ENCODE measurements around the gene GSKIP.

GSKIP gene

DNA sequence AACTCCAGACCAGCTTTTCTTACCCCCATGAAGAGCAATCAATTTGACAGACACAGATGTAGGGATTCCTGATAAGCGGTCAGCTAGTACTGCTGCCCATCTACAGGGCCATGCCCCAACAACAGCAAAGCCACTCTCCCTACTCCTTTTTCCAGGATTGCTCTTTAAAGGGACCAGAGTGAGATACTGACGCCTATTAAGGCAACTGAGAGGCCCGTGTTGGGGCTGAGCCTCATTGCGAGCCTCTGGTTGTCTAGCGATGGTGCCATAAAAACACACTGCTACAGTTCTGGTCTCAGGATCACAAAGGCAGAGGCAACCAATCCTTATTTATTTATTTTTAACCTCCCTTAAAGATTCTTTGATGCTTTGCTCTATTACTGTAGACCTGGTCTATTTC lies 59.7 kb downstream of the GSKIP start (continued):
- TF ChIP-seq, protein P1, sequence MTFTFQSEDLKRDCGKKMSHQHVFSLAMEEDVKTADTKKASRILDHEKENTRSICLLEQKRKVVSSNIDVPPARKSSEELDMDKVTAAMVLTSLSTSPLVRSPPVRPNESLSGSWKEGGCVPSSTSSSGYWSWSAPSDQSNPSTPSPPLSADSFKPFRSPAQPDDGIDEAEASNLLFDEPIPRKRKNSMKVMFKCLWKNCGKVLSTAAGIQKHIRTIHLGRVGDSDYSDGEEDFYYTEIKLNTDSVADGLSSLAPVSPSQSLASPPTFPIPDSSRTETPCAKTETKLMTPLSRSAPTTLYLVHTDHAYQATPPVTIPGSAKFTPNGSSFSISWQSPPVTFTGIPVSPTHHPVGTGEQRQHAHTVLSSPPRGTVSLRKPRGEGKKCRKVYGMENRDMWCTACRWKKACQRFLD (tag by site-specific recombination; IDR thresholded peaks at IDR 0.05): no peak
- TF ChIP-seq MEIS1 (CRISPR knock-in tag; IDR thresholded peaks at IDR 0.05; ENCODE audit: borderline replicate concordance) (no peak), ZNF837 (tag by site-specific recombination; IDR thresholded peaks at IDR 0.05) (no peak)
- TF ChIP-seq, protein P2, sequence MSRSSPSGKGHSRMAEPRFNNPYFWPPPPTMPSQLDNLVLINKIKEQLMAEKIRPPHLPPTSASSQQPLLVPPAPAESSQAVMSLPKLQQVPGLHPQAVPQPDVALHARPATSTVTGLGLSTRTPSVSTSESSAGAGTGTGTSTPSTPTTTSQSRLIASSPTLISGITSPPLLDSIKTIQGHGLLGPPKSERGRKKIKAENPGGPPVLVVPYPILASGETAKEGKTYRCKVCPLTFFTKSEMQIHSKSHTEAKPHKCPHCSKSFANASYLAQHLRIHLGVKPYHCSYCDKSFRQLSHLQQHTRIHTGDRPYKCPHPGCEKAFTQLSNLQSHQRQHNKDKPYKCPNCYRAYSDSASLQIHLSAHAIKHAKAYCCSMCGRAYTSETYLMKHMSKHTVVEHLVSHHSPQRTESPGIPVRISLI (tag by site-specific recombination; IDR thresholded peaks at IDR 0.05): no peak

DNA sequence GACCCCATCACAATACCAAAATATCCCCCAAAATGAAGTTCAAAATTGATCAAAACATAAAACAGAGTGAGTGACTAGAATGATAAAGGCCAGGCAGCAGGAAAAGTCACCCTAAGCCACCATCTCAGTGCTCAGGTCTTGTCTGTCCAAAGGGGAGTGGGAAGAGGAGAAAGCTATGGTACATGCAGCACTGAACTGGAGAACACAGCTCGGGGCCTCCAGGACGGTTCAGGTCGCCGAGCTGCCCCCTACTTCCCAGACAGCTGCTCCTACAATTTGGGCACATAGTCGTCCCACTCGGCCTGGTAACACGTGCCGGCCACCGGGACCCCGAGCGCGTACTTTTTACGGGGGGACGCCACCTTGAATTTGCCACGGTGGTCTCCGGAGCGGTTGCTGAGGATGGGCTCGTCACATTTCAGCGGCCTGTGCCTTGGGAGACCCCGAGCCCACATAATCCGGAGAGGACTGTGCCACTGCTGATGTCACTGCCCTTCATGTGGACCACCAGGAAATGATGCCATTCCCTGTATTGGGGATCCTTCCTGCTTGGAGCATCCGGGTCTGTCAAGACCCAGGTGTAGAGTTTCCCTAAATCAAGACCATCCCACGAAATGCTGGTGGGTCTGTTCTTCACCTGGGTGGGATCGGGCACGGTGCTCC lies 60.3 kb downstream of the GSKIP start:
- Histone ChIP-seq H3K36me3 (ENCODE audit: control insufficient read depth in 2 of 2, insufficient read depth in 1 of 2, low read length in 2 of 2) (no peaks in the 10 kb centered on the region), H3K4me1 (ENCODE audit: control insufficient read depth, insufficient read depth, low read length) (no peaks in the 10 kb centered on the region), H3K27ac (ENCODE audit: extremely low read depth, low read depth, low read length) (no peak overlapping the region), H3K9me3 (ENCODE audit: control insufficient read depth, insufficient read depth, low read depth, low read length) (no peaks in the 10 kb centered on the region), H3K4me3 (ENCODE audit: low read depth, low read length) (no peak overlapping the region)
- ChIA-PET CTCF (interaction anchor here (0.5 to 1.9 kb wide), 8 partner anchors 17 to 323 kb away, joined by 3 to 15 read pairs (median 4); no protein-coding TSS in a partner anchor), POLR2A (no interaction called here)
- TF ChIP-seq ZNF335 (tag by site-specific recombination; conservative IDR thresholded peaks at IDR 0.05) (peak; percentile 39; the same call in 1 of the 2 replicates), MEIS1 (CRISPR knock-in tag; IDR thresholded peaks at IDR 0.05; ENCODE audit: borderline replicate concordance) (no peak)

DNA sequence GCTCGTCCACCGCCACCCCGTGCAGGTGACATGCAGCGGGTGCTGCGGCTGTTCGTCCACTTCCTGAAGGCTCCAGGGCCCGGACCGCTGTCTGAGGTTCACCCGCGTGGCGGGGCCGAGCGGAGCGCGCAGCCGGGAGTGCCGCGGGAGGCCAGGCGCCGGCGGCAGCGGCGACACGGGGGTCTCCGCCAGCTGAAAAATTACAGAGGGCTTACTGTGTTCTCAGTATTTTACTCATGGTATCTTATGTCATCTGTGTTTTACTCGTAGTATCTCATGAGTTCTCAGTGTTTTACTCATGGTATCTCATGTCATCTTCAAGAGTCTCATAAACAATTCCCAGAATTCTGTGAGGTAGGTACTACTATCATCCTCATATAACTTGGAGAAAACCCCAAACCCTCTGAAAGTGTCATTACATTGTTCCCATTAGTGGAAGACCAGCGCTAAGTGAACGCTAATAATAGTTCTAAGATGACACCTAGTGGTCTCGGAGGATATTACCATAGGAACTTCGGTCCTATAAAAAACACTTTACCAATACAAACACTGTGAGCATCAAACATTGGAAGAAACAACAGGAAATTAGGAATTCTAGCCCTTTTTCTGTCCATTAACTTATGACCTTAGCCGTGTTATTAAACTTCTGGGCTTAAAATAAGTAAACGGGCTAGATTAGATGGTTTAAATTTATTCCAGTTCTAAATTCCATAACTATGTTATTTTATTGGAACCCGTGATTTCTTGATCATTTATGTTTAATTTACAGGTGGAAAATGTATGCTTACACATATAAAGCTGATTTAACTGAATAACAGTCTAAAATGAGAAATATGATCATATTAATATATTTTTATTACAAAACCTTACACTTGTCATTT lies 61.0 kb downstream of the GSKIP start:
- ChIA-PET CTCF (interaction anchor here (0.5 to 1.9 kb wide), 12 partner anchors 18 to 363 kb away, joined by 3 to 15 read pairs (median 4); no protein-coding TSS in a partner anchor), POLR2A (no interaction called here)
- Histone ChIP-seq H3K27ac (ENCODE audit: extremely low read depth, low read depth, low read length) (no peak overlapping the region), H3K9me3 (ENCODE audit: control insufficient read depth, insufficient read depth, low read depth, low read length) (no peaks in the 10 kb centered on the region), H3K4me3 (ENCODE audit: low read depth, low read length) (peak overlapping the region; percentile 14), H3K4me1 (ENCODE audit: control insufficient read depth, insufficient read depth, low read length) (no peaks in the 10 kb centered on the region), H3K36me3 (ENCODE audit: control insufficient read depth in 2 of 2, insufficient read depth in 1 of 2, low read length in 2 of 2) (no peaks in the 10 kb centered on the region)
- TF ChIP-seq, protein P3, sequence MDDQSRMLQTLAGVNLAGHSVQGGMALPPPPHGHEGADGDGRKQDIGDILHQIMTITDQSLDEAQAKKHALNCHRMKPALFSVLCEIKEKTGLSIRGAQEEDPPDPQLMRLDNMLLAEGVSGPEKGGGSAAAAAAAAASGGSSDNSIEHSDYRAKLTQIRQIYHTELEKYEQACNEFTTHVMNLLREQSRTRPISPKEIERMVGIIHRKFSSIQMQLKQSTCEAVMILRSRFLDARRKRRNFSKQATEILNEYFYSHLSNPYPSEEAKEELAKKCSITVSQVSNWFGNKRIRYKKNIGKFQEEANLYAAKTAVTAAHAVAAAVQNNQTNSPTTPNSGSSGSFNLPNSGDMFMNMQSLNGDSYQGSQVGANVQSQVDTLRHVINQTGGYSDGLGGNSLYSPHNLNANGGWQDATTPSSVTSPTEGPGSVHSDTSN (CRISPR knock-in tag; IDR thresholded peaks at IDR 0.05): no peak
- TF ChIP-seq ZNF140 (tag by site-specific recombination; IDR thresholded peaks at IDR 0.05): no peak
- TF ChIP-seq ZNF121 (tag by site-specific recombination; IDR thresholded peaks at IDR 0.05): no peak
- TF ChIP-seq ZNF37A (tag by site-specific recombination; IDR thresholded peaks at IDR 0.05): no peak
- TF ChIP-seq, protein P4, sequence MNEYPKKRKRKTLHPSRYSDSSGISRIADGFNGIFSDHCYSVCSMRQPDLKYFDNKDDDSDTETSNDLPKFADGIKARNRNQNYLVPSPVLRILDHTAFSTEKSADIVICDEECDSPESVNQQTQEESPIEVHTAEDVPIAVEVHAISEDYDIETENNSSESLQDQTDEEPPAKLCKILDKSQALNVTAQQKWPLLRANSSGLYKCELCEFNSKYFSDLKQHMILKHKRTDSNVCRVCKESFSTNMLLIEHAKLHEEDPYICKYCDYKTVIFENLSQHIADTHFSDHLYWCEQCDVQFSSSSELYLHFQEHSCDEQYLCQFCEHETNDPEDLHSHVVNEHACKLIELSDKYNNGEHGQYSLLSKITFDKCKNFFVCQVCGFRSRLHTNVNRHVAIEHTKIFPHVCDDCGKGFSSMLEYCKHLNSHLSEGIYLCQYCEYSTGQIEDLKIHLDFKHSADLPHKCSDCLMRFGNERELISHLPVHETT (tag by site-specific recombination; IDR thresholded peaks at IDR 0.05): no peak
- TF ChIP-seq, protein P5, sequence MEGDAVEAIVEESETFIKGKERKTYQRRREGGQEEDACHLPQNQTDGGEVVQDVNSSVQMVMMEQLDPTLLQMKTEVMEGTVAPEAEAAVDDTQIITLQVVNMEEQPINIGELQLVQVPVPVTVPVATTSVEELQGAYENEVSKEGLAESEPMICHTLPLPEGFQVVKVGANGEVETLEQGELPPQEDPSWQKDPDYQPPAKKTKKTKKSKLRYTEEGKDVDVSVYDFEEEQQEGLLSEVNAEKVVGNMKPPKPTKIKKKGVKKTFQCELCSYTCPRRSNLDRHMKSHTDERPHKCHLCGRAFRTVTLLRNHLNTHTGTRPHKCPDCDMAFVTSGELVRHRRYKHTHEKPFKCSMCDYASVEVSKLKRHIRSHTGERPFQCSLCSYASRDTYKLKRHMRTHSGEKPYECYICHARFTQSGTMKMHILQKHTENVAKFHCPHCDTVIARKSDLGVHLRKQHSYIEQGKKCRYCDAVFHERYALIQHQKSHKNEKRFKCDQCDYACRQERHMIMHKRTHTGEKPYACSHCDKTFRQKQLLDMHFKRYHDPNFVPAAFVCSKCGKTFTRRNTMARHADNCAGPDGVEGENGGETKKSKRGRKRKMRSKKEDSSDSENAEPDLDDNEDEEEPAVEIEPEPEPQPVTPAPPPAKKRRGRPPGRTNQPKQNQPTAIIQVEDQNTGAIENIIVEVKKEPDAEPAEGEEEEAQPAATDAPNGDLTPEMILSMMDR (tag by site-specific recombination; IDR thresholded peaks at IDR 0.05): peak; percentile 41; the same call in 1 of the 2 replicates
- no peak for TF ChIP-seq ZNF600 (tag by site-specific recombination; IDR thresholded peaks at IDR 0.05)
- TF ChIP-seq SP7 (tag by site-specific recombination; IDR thresholded peaks at IDR 0.05): 0 out of 2 replicates have a peak, but pooled peaks have one; percentile 16
- peak; percentile 71 for TF ChIP-seq ZNF660 (tag by site-specific recombination; IDR thresholded peaks at IDR 0.05)
- peak; percentile 96 for TF ChIP-seq ZNF654 (tag by site-specific recombination; IDR thresholded peaks at IDR 0.05; ENCODE audit: low read depth)
- 0 out of 2 replicates have a peak, but pooled peaks have one; percentile 18 for TF ChIP-seq KLF8 (tag by site-specific recombination; IDR thresholded peaks at IDR 0.05)
- no peak for TF ChIP-seq GLIS2 (tag by site-specific recombination; IDR thresholded peaks at IDR 0.05)
- TF ChIP-seq, protein P6, sequence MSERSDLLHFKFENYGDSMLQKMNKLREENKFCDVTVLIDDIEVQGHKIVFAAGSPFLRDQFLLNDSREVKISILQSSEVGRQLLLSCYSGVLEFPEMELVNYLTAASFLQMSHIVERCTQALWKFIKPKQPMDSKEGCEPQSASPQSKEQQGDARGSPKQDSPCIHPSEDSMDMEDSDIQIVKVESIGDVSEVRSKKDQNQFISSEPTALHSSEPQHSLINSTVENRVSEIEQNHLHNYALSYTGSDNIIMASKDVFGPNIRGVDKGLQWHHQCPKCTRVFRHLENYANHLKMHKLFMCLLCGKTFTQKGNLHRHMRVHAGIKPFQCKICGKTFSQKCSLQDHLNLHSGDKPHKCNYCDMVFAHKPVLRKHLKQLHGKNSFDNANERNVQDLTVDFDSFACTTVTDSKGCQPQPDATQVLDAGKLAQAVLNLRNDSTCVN (tag by site-specific recombination; optimal IDR thresholded peaks at IDR 0.05): peak; percentile 45
- TF ChIP-seq ZNF664 (tag by site-specific recombination; IDR thresholded peaks at IDR 0.05): 0 out of 2 replicates have a peak, but pooled peaks have one; percentile 58
- TF ChIP-seq GLIS1 (tag by site-specific recombination; IDR thresholded peaks at IDR 0.05): peak; percentile 31; the same call in 1 of the 2 replicates
- TF ChIP-seq ZNF2 (tag by site-specific recombination; IDR thresholded peaks at IDR 0.05): peak; percentile 35; the same call in 1 of the 2 replicates
